Gastrocnemius medialis (tissue), 4 donors: ENCODE results near the gene CENPQ. TPM values are rescaled to one million over a fixed set of nuclear protein-coding genes. Genes with fewer than 3 reads are reported as not detected.

Experiments used
- ATAC-seq, 2 donors: fragments of 150-250 bp; one replicate each; pipeline ENCODE4 v1.9.1; 2016
- DNase-seq, 2 donors: peaks; one replicate each; pipeline ENCODE4 v3.0.0-alpha.2; 2019
- H3K27ac ChIP-seq, 4 donors: fragments of 200-600 bp; sonication (generic); 1 replicate in 1 of 4; 2 replicates in 3 of 4; pipeline ENCODE4 v1.5.1; 2016 to 2018; ENCODE audit warnings: mild to moderate bottlenecking in 2 of 4, moderate library complexity in 1 of 4
- H3K27me3 ChIP-seq, 3 donors: fragments of 200-600 bp; sonication (generic) in 2 of 3; 1 replicate in 1 of 3; 2 replicates in 2 of 3; pipeline versions ENCODE4 v1.5.1 to v1.6.0; 2016 to 2019; ENCODE audit warnings: mild to moderate bottlenecking in 1 of 3, moderate library complexity in 1 of 3
- H3K36me3 ChIP-seq, 2 donors: fragments of 200-600 bp; sonication (generic) in 1 of 2; one replicate each; pipeline ENCODE4 v1.5.1; 2017 to 2018
- H3K4me1 ChIP-seq, 2 donors: fragments of 200-600 bp; sonication (generic) in 1 of 2; one replicate each; pipeline ENCODE4 v1.5.1; 2016 to 2017; ENCODE audit warnings: mild to moderate bottlenecking in 2 of 2
- H3K4me3 ChIP-seq, 4 donors: fragments of 200-600 bp; sonication (generic) in 3 of 4; 1 replicate in 1 of 4; 2 replicates in 3 of 4; pipeline ENCODE4 v1.5.1; 2016 to 2019; ENCODE audit warnings: mild to moderate bottlenecking in 2 of 4
- H3K9me3 ChIP-seq, 3 donors: fragments of 200-600 bp; sonication (generic) in 2 of 3; 1 replicate in 1 of 3; 2 replicates in 2 of 3; pipeline ENCODE4 v1.5.1; 2016 to 2019
- POLR2A ChIP-seq, 2 donors: fragments of 450-650 bp; IDR thresholded peaks; one replicate each; pipeline ENCODE4 v1.6.1; 2017; ENCODE audit warnings: antibody characterized with exemption in 2 of 2, mild to moderate bottlenecking in 2 of 2, moderate library complexity in 2 of 2
- in situ Hi-C, 4 donors: fragments of 200-750 bp; cut with MboI; loops; one replicate each; pipeline versions ENCODE4 v1.15.0 to v1.8.0; 2017; ENCODE audit warnings: low sequenced_read_pairs in 4 of 4
- intact Hi-C: fragments of 100-400 bp; cut with DNase I; formaldehyde crosslinking; loops from one replicate; pipeline ENCODE4 v1.15.1; 2023; ENCODE audit warnings: low total_unique reads
- total RNA-seq, 4 donors: library from RNA; depleted of rRNA; stranded (reverse); fragments of >200 nt; gene quantifications; one replicate each; pipeline versions ENCODE4 v1.1.0 to v1.2.3, GENCODE V29; 2016
- TF ChIP-seq, protein P1 (sequence below), 5 experiments: fragments of 450-650 bp in 3 of 5; fragments of 200-600 bp in 2 of 5; sonication (generic) in 2 of 5; IDR thresholded peaks in 4 of 5; conservative IDR thresholded peaks in 1 of 5; 1 replicate in 4 of 5; 2 replicates in 1 of 5; pipeline ENCODE4 v1.5.1; 2016 to 2019; ENCODE audit warnings: antibody characterized with exemption in 5 of 5, mild to moderate bottlenecking in 3 of 5, moderate library complexity in 3 of 5

Gene CENPQ
- total RNA-seq, 4 donors from 2014 or later = 1.3 to 5.0 (median 3.5) TPM

DNA sequence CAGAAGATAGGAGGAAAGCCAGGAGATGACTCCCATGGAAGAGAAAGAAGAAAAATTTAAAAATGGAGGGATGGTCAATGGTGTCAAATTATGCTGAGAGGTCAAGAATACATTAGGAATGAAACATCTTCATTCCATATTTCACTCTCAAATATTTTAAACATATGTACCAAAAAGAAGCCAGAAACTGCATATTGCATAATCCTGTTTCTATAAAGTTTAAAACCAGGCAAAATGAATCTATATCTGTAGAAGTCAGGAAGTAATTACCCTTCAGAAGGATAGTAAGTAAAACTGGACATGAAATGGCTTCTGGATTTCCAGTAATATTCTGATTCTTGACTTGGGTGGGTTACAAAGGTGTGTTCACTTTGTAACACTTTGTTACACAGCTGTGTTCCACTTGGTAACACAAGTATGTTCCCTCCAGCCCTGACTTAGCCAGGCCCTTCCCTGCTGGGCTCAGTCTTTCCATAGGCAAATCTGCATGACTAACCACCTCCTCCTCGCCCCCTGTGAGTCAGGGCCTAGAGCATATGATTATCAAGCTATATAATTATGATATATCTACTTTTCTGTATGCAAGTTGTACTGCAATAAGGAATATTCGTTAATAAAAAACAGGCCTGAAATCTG, 67.1 kb downstream of the CENPQ start:
- in situ Hi-C loops = loop anchor here in 2 of 4 donors (10.0 to 25.0 kb wide), 2 partner anchors 307 to 325 kb away; no protein-coding TSS in a partner anchor

DNA sequence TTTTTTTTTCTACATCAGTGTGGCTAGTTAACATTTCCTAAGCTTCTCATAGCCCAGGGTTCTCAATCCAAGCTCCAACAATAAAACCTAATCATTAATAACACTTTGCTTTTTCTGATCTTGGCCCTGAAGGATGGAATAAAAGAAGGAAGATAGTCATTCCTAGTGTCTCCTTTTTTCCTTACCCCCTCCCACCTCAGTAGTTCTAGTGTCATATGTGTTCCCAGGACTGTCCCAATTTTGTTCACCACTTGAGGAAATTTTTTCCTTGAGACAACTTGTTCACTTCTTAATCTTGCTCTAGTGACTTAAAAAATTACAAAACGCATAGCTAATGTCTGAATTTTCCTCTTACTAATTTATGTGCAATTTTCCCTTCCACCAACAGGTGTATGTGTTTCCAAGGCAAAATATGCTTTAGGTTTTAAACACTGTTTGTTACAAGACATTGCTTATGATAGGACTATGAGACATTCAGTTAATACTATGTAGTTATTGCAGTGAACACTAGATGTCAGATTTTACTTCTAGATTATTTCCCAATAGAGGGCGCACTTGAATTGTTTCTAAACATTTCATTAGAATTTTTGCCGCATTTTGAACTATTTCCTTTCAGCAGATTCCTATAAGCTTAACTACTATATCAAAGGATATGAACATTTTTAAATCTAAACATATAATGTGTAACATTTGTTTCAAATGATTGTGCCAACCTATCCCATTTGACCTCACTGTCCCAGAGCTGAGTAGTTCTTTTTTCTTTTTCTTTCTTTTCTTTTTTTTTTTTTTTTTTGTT, 68.8 kb downstream of the CENPQ start:
- in situ Hi-C loops (loop anchor here in 2 of 4 donors (10.0 to 25.0 kb wide), 2 partner anchors 305 to 323 kb away; no protein-coding TSS in a partner anchor), intact Hi-C loops (loop anchor here (1.0 to 5.0 kb wide), 2 partner anchors 74 to 315 kb away; no protein-coding TSS in a partner anchor)
- ATAC-seq = peak; percentile 54 to 64
- TF ChIP-seq POLR2A (IDR thresholded peaks at IDR 0.05) = no peak
- TF ChIP-seq, protein P1, sequence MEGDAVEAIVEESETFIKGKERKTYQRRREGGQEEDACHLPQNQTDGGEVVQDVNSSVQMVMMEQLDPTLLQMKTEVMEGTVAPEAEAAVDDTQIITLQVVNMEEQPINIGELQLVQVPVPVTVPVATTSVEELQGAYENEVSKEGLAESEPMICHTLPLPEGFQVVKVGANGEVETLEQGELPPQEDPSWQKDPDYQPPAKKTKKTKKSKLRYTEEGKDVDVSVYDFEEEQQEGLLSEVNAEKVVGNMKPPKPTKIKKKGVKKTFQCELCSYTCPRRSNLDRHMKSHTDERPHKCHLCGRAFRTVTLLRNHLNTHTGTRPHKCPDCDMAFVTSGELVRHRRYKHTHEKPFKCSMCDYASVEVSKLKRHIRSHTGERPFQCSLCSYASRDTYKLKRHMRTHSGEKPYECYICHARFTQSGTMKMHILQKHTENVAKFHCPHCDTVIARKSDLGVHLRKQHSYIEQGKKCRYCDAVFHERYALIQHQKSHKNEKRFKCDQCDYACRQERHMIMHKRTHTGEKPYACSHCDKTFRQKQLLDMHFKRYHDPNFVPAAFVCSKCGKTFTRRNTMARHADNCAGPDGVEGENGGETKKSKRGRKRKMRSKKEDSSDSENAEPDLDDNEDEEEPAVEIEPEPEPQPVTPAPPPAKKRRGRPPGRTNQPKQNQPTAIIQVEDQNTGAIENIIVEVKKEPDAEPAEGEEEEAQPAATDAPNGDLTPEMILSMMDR (IDR thresholded peaks at IDR 0.05 in 4 of 5, conservative IDR thresholded peaks at IDR 0.05 in 1 of 5) = peak; percentile 27 to 71 (median 55)
- Histone ChIP-seq H3K27ac (no peak overlapping the region), H3K9me3 (no peaks in the 10 kb centered on the region), H3K4me1 (no peaks in the 10 kb centered on the region), H3K27me3 (no peaks in the 10 kb centered on the region), H3K4me3 (peak overlapping the region in 2 of 4 donors; percentile 6 to 24), H3K36me3 (no peaks in the 10 kb centered on the region)
- DNase-seq = no peak

More for the DNA sequence above, 67.1 kb downstream of the CENPQ start:
- ATAC-seq = no peak
- Histone ChIP-seq H3K9me3 (no peaks in the 10 kb centered on the region), H3K36me3 (no peaks in the 10 kb centered on the region), H3K4me3 (no peak overlapping the region), H3K27ac (no peak overlapping the region), H3K27me3 (no peaks in the 10 kb centered on the region), H3K4me1 (no peaks in the 10 kb centered on the region)
- intact Hi-C loops = loop anchor here (5.0 kb wide), 1 partner anchor 317 kb away; no protein-coding TSS in a partner anchor
- TF ChIP-seq POLR2A (IDR thresholded peaks at IDR 0.05) = no peak
- TF ChIP-seq, protein P1 (IDR thresholded peaks at IDR 0.05 in 4 of 5, conservative IDR thresholded peaks at IDR 0.05 in 1 of 5) = no peak
- no peak for DNase-seq

DNA sequence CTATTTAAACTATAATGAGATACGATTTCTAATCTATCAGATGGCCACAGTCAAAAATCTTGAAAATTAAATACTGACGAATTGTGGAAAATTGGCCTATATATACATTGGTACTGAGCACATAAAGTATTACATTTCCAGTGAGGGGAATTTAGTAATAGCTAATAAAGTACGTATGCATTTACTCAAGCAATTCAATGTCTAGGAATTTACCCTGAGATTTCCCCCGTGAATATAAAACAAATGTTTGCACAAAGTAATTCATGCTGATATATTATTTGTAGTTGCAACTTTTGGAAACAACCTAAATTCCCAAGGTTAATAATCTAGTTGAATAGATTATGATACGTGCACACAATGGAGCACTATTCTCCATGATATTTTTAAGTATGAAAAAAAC, 72.6 kb downstream of the CENPQ start:
- in situ Hi-C loops (loop anchor here in 2 of 4 donors (10.0 to 25.0 kb wide), 2 partner anchors 302 to 319 kb away; no protein-coding TSS in a partner anchor), intact Hi-C loops (no loop called here)
- TF ChIP-seq, protein P1 (IDR thresholded peaks at IDR 0.05 in 4 of 5, conservative IDR thresholded peaks at IDR 0.05 in 1 of 5) = no peak
- TF ChIP-seq POLR2A (IDR thresholded peaks at IDR 0.05) = no peak
- H3K27ac ChIP-seq = no peak overlapping the region
- DNase-seq (no peak), ATAC-seq (no peak)
- no peak overlapping the region for H3K4me3 ChIP-seq
- H3K4me1 ChIP-seq = no peaks in the 10 kb centered on the region
- H3K27me3 ChIP-seq = no peaks in the 10 kb centered on the region
- H3K9me3 ChIP-seq = no peaks in the 10 kb centered on the region
- no peaks in the 10 kb centered on the region for H3K36me3 ChIP-seq

DNA sequence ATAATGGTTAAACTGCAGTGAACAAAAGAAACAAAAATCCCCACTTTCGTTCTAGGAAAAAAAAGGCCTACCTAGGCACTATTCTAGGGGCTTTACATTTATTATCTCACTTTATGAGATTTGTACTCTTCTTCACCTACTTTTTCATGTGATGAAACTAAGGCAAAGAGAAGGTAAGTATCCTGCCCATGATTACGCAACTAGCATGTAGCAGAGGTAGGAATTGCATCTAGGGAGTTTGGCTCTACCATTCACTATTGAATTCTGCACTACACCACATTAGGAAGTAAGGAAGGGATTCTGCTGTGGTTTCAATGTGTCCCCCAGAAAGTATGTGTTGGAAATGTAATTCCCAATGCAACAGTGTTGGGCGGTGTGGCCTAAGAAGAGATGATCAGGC, 75.9 kb downstream of the CENPQ start:
- DNase-seq = no peak
- TF ChIP-seq, protein P1 (IDR thresholded peaks at IDR 0.05 in 4 of 5, conservative IDR thresholded peaks at IDR 0.05 in 1 of 5) = no peak
- no peak for TF ChIP-seq POLR2A (IDR thresholded peaks at IDR 0.05)
- Histone ChIP-seq H3K9me3 (no peaks in the 10 kb centered on the region), H3K27ac (no peak overlapping the region), H3K4me3 (no peak overlapping the region), H3K36me3 (no peaks in the 10 kb centered on the region), H3K4me1 (no peaks in the 10 kb centered on the region), H3K27me3 (no peaks in the 10 kb centered on the region)
- no peak for ATAC-seq
- intact Hi-C loops (no loop called here), in situ Hi-C loops (loop anchor here in 2 of 4 donors (10.0 to 25.0 kb wide), 2 partner anchors 298 to 316 kb away; no protein-coding TSS in a partner anchor)
